Measurements from ENCODE around the gene CDKN1B. TPM values are rescaled to one million over a fixed set of nuclear protein-coding genes. Genes with fewer than 3 reads are reported as not detected.

Gene CDKN1B
- total RNA-seq, 4 donors from 2014 or later: 43.6 to 76.4 (median 56.6) TPM

DNA sequence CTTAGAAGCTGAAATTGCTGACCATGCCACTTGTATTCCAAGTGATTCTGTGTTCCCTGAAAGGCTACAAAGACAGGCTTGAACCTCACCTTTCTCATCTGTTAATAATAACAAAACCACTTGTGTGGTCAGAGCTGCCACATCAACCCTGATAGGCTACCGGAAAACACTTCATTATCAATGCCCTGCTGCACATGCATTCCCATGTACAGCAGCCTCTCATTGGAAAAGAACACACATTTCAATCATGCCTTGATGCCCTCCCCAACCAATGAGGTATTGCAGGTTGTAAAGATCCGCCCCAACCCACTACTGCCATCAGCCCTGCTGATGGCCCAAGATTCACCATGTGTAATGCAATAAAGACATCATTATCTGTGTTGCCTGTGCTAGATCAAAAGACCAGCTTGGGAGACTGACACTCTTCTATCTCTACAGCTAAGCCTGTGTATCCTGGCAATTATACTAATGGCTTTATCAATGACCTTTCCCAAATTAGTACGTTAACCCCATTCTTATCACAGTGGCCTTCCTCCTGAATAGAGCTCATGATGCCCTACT, 24.0 kb upstream of the CDKN1B start:
- no peaks in the 10 kb centered on the region for H3K36me3 ChIP-seq
- no peak for TF ChIP-seq POLR2A (IDR thresholded peaks at IDR 0.05)
- TF ChIP-seq, protein P1, sequence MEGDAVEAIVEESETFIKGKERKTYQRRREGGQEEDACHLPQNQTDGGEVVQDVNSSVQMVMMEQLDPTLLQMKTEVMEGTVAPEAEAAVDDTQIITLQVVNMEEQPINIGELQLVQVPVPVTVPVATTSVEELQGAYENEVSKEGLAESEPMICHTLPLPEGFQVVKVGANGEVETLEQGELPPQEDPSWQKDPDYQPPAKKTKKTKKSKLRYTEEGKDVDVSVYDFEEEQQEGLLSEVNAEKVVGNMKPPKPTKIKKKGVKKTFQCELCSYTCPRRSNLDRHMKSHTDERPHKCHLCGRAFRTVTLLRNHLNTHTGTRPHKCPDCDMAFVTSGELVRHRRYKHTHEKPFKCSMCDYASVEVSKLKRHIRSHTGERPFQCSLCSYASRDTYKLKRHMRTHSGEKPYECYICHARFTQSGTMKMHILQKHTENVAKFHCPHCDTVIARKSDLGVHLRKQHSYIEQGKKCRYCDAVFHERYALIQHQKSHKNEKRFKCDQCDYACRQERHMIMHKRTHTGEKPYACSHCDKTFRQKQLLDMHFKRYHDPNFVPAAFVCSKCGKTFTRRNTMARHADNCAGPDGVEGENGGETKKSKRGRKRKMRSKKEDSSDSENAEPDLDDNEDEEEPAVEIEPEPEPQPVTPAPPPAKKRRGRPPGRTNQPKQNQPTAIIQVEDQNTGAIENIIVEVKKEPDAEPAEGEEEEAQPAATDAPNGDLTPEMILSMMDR (IDR thresholded peaks at IDR 0.05 in 4 of 5, conservative IDR thresholded peaks at IDR 0.05 in 1 of 5): no peak
- intact Hi-C loops (cut with DNase I; ENCODE audit: low total_unique reads): loop anchor here (5.0 kb wide), 1 partner anchor 36 kb away; no protein-coding TSS in a partner anchor
- ATAC-seq (no peak), DNase-seq (no peak)
- peaks cover 5 to 9% of the 10 kb centered on the region in 2 donors for H3K4me1 ChIP-seq
- no peaks in the 10 kb centered on the region for H3K9me3 ChIP-seq
- no peak overlapping the region for H3K4me3 ChIP-seq
- no peak overlapping the region for H3K27ac ChIP-seq
- H3K27me3 ChIP-seq: no peaks in the 10 kb centered on the region
- in situ Hi-C loops (cut with MboI; ENCODE audit: low sequenced_read_pairs in 4 of 4): loop anchor here in 1 of 4 donors (10.0 kb wide), 1 partner anchor 88 kb away; no protein-coding TSS in a partner anchor

DNA sequence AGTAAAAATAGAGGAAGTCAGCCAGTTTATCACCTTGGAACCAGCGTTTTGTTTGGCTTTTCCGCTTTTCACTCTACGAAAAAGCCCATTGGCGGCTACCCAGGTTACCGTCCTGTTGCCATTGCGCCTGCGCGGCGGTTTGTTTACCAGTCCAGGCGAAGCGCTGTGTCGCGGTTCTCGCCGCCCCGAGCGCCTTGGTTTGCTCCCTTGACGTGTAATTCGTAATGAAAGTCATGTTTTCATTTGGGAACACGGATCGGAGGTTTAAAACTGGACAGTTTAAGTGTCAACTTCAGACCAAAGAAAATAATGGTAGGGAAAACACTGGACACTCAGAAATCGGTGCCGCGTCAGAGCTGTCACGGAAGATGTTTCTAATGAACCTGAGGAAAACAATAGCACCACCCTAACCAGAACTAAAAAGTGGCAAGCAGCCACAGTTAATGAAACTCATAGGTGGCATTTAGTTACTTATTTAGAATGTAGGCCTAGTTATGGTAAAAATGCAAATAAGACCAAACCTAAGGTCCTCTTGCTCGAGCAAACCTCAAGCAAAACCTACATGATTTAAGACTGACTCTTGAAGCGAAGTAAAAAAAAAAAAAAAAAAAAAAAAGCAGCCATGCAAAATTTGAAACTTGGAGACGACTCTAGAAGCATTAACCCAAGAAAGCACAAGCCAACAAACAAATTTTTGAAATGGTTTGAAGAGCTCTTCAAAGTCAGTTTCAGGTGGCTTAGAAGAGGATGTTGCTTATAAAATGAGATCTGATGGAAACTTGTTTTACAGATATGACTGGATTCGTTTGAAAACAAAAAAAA, 20.4 kb upstream of the CDKN1B start:
- Histone ChIP-seq H3K36me3 (no peaks in the 10 kb centered on the region), H3K27me3 (no peaks in the 10 kb centered on the region), H3K27ac (peak overlapping the region; percentile 87 to 98 (median 97)), H3K4me1 (peaks cover 5 to 6% of the 10 kb centered on the region in 2 donors), H3K4me3 (peak overlapping the region; percentile 60 to 81 (median 76)), H3K9me3 (no peaks in the 10 kb centered on the region)
- peak; percentile 65 to 81 for TF ChIP-seq POLR2A (IDR thresholded peaks at IDR 0.05)
- TF ChIP-seq, protein P1 (IDR thresholded peaks at IDR 0.05 in 4 of 5, conservative IDR thresholded peaks at IDR 0.05 in 1 of 5): no peak
- peak; percentile 81 to 86 for DNase-seq
- intact Hi-C loops (cut with DNase I; ENCODE audit: low total_unique reads): loop anchor here (1.0 to 5.0 kb wide), 5 partner anchors 20 to 429 kb away; partner anchors contain the start of genes BORCS5, CDKN1B and LRP6
- ATAC-seq: peak; percentile 93
- in situ Hi-C loops (cut with MboI; ENCODE audit: low sequenced_read_pairs in 4 of 4): loop anchor here in 1 of 4 donors (10.0 kb wide), 1 partner anchor 92 kb away; no protein-coding TSS in a partner anchor

DNA sequence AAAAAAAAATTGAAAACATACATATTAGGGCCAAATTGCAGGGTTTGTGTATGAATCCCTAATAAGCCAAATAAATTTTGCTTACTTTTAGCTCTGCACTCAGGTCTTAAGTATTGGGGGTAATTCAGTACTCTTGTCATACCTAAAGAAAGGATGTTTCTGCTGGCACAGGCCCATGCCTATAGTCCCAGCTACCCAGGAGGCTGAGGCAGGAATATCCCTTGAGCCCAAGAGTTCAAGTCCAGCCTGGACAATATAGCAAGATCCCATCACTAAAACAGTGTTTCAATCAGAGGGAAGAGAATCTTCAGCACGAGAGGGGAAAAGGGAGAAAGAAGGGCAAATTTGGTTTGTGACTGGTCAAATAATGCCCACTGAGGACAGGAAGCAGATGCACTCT, 17.8 kb upstream of the CDKN1B start:
- in situ Hi-C loops (cut with MboI; ENCODE audit: low sequenced_read_pairs in 4 of 4): loop anchor here in 1 of 4 donors (10.0 kb wide), 1 partner anchor 95 kb away; no protein-coding TSS in a partner anchor
- Histone ChIP-seq H3K27ac (no peak overlapping the region), H3K4me1 (peaks cover 5 to 6% of the 10 kb centered on the region in 2 donors), H3K4me3 (no peak overlapping the region), H3K9me3 (no peaks in the 10 kb centered on the region), H3K36me3 (no peaks in the 10 kb centered on the region), H3K27me3 (no peaks in the 10 kb centered on the region)
- intact Hi-C loops (cut with DNase I; ENCODE audit: low total_unique reads): loop anchor here (5.0 kb wide), 2 partner anchors 38 to 432 kb away; partner anchors contain the start of gene LRP6
- ATAC-seq: no peak
- DNase-seq: no peak
- TF ChIP-seq, protein P1 (IDR thresholded peaks at IDR 0.05 in 4 of 5, conservative IDR thresholded peaks at IDR 0.05 in 1 of 5): no peak
- TF ChIP-seq POLR2A (IDR thresholded peaks at IDR 0.05): no peak

DNA sequence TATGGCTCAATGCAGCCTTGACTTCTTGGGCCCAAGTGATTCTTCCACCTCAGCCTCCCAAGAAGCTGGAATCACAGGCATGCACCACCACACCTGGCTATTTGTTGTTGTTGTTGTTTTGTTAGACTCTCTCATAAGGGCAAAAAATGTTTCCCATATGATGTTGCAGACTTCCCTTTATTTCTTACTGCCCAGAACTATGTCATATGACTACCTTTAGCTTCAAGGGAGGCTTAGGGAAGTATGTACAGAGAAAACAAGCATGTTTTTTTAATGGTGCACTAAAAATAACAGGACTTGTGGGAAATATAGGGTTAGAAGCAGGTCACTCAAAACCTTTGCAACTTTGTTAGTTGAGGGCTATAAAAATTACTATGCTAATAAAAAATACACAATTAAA, 16.9 kb upstream of the CDKN1B start:
- intact Hi-C loops (cut with DNase I; ENCODE audit: low total_unique reads): loop anchor here (5.0 to 10.0 kb wide), 3 partner anchors 53 to 1148 kb away; no protein-coding TSS in a partner anchor
- in situ Hi-C loops (cut with MboI; ENCODE audit: low sequenced_read_pairs in 4 of 4): loop anchor here in 3 of 4 donors (10.0 to 25.0 kb wide), 4 partner anchors 195 to 338 kb away; partner anchors contain the start of genes BORCS5 (in 1 of the 3) and MANSC1 (in 1 of the 3)

More for the DNA sequence above, 16.9 kb upstream of the CDKN1B start:
- Histone ChIP-seq H3K27me3 (no peaks in the 10 kb centered on the region), H3K27ac (no peak overlapping the region), H3K36me3 (no peaks in the 10 kb centered on the region), H3K4me1 (peaks cover 5 to 6% of the 10 kb centered on the region in 2 donors), H3K4me3 (no peak overlapping the region), H3K9me3 (no peaks in the 10 kb centered on the region)
- ATAC-seq: no peak
- TF ChIP-seq POLR2A (IDR thresholded peaks at IDR 0.05): no peak
- TF ChIP-seq, protein P1 (IDR thresholded peaks at IDR 0.05 in 4 of 5, conservative IDR thresholded peaks at IDR 0.05 in 1 of 5): no peak
- no peak for DNase-seq
